IPS DF 19.7 (cell line): ENCODE data around the gene RNF13.
"Not testable (repeated sequence)": the region's sequence is repeated elsewhere in the genome, so short reads cannot be mapped to it uniquely, and the experiment has no call there.

Source experiments
- DNase-seq: peaks from one replicate; pipeline ENCODE4 v3.0.0-alpha.2; 2013; ENCODE audit warnings: low read depth, low spot score

Gene RNF13

GRCh38 chr3:149839896-149840295, 26.9 kb downstream of the RNF13 start:
- no peak for DNase-seq

- DNase-seq, result no peak
These were observed 30.5 kb downstream of the RNF13 start for GRCh38 chr3:149843502-149843901.

- no peak for DNase-seq
These were observed 31.1 kb downstream of the RNF13 start for GRCh38 chr3:149844091-149844490.

GRCh38 chr3:149845570-149846244, 32.7 kb downstream of the RNF13 start:
- no peak for DNase-seq

- DNase-seq, result no peak
These were observed 35.2 kb downstream of the RNF13 start for GRCh38 chr3:149848238-149848637.

- DNase-seq, result no peak
These were observed 35.7 kb downstream of the RNF13 start for GRCh38 chr3:149848688-149849087.

GRCh38 chr3:149850787-149851584, 38.0 kb downstream of the RNF13 start:
- DNase-seq, result no peak

- no peak for DNase-seq
These were observed 45.9 kb downstream of the RNF13 start for GRCh38 chr3:149858911-149859310.

GRCh38 chr3:149860881-149861280, 47.9 kb downstream of the RNF13 start:
- DNase-seq, result no peak

- DNase-seq, result no peak
These were observed 54.5 kb downstream of the RNF13 start for GRCh38 chr3:149867563-149867962.

GRCh38 chr3:149871855-149872254, 58.8 kb downstream of the RNF13 start:
- DNase-seq, result no peak

GRCh38 chr3:149872589-149872988, 59.6 kb downstream of the RNF13 start:
- DNase-seq, result no peak

GRCh38 chr3:149877668-149878067, 64.7 kb downstream of the RNF13 start:
- DNase-seq, result no peak

GRCh38 chr3:149879872-149880271, 66.9 kb downstream of the RNF13 start:
- DNase-seq, result no peak

GRCh38 chr3:149881879-149882278, 68.9 kb downstream of the RNF13 start:
- no peak for DNase-seq

- no peak for DNase-seq
These were observed 70.1 kb downstream of the RNF13 start for GRCh38 chr3:149883134-149883533.

- DNase-seq, result not testable (repeated sequence)
These were observed 70.8 kb downstream of the RNF13 start for GRCh38 chr3:149883860-149884259.

GRCh38 chr3:149884848-149885247, 71.8 kb downstream of the RNF13 start:
- DNase-seq, result not testable (repeated sequence)

GRCh38 chr3:149886957-149887356, 73.9 kb downstream of the RNF13 start:
- DNase-seq, result no peak

GRCh38 chr3:149891621-149892020, 78.6 kb downstream of the RNF13 start:
- DNase-seq, result no peak

- DNase-seq, result no peak
These were observed 79.4 kb downstream of the RNF13 start for GRCh38 chr3:149892371-149892770.

GRCh38 chr3:149894205-149894604, 81.2 kb downstream of the RNF13 start:
- no peak for DNase-seq

- DNase-seq, result no peak
These were observed 82.3 kb downstream of the RNF13 start for GRCh38 chr3:149895339-149895738.
